Umbilical cord (tissue), 2 donors: ENCODE results near the gene UGT1A9. TPM values are rescaled to one million over a fixed set of nuclear protein-coding genes. Genes with fewer than 3 reads are reported as not detected.
"Not testable (repeated sequence)": the region's sequence is repeated elsewhere in the genome, so short reads cannot be mapped to it uniquely, and the experiment has no call there.

Source experiments
- DNase-seq: peaks from one replicate; pipeline ENCODE4 v3.0.0-alpha.2; 2015; ENCODE audit warnings: low spot score
- total RNA-seq: library from RNA; depleted of rRNA; stranded (reverse); fragments of >200 nt; gene quantifications from one replicate; pipeline ENCODE4 v1.2.3, GENCODE V29; 2014; ENCODE audit warnings: low replicate concordance; ENCODE audit not compliant: insufficient read depth

The UGT1A9 gene
- total RNA-seq, 1 donor from 2014 or later, result 0.48 TPM

DNA sequence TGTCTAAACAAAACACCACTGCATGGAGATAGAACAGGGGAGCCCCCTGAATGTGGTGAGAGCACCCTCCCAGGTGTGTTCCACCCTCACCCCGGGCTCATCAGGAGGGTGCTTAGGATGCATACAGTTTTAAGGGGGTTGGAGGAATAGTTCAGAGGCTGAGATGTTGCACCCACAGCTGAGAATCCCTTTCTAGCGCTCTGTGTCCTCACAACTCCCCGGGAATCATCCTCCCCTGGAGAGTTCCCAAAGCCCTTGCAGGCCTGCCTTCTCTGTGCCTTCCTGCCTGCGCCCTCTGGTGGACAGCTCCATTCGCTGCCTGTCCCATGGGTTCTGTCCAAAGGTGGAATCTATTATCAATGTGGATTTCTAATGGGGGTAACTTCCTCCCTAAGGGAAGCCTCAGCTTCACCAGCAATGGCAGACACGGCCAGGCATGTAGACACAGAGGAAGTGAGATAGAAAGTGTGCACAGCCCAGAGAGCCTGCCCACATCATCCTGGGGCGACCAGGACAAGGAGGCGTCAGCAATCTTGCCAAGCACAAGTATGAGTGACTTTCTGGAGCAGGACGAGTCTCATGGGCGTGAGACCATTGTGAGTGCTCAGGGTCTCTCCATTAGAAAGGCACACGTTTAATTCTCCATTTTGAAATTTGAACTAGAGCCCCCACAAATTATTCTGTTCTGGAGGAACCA lies 39.8 kb downstream of the UGT1A9 start:
- DNase-seq, result peak; percentile 79

- DNase-seq, result no peak
These were observed 41.0 kb downstream of the UGT1A9 start, which contains the start of gene UGT1A5 for GRCh38 chr2:233712611-233713261. Gene UGT1A5, plus strand, starts transcription at chr2:233712907. Its CDS starts 85 bp downstream, at chr2:233712992.

GRCh38 chr2:233713262-233713615 lies 41.5 kb downstream of the UGT1A9 start:
- DNase-seq, result no peak

GRCh38 chr2:233714121-233714520 lies 42.4 kb downstream of the UGT1A9 start:
- no peak for DNase-seq

- no peak for DNase-seq
These were observed 46.9 kb downstream of the UGT1A9 start, which contains the start of gene UGT1A4 for GRCh38 chr2:233718552-233718951. Gene UGT1A4, plus strand, starts transcription at chr2:233718736. Its CDS starts 85 bp downstream, at chr2:233718821.

DNA sequence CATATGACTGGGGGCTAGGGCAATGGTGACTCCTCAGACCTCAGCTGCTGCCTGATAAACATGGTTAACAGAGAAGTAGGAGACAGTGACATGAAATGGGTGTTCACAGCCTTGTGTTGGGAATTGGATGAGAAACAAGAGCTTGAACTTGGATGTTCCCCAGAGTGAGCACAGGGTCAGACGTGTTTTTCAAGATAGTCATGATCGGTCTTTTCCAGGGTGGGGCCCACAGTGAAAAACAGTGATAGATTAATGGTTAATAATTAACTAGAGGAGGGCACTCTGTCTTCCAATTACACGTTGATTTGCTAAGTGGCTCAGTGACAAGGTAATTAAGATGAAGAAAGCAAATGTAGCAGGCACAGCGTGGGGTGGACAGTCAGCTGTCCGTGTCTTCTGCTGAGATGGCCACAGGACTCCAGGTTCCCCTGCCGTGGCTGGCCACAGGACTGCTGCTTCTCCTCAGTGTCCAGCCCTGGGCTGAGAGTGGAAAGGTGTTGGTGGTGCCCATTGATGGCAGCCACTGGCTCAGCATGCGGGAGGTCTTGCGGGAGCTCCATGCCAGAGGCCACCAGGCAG lies 57.1 kb downstream of the UGT1A9 start, which contains the start of gene UGT1A3:
UGT1A3 (plus strand) TSS at position 320 of the 579 bp plus-strand sequence; CDS start at position 405, 85 bp downstream.
- DNase-seq, result no peak

DNA sequence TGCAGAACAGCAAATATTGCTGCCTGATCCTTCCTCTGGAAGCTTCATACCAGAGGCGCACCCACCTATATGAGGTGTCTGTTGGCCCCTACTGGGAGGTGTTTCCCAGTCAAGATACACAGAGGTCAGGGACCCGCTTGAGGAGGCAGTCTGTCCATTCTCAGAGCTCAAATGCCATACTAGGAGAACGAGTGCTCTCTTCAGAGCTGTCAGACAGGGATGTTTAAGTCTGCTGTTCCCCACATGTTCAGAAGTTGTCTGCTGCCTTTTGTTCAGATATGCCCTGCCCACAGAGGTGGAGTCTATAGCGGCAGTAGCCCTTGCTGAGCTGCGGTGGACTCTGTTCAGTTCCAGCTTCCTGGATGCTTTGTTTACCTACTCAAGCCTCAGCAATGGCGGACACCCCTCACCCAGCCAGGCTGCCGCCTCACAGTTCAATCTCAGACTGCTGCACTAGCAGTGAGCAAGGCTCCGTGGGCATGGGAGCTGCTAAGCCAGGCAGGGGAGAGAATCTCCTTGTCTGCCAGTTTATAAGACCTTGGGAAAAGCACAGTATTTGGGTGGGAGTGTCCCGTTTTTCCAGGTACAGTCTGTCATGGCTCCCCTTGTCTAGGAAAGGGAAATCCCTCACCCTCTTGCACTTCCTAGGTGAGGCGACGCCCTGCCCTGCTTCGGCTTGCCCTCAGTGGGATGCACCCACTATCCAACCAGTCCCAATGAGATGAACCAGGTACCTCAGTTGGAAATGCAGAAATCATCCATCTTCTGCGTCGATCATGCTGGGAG lies 65.4 kb downstream of the UGT1A9 start:
- not testable (repeated sequence) for DNase-seq

DNA sequence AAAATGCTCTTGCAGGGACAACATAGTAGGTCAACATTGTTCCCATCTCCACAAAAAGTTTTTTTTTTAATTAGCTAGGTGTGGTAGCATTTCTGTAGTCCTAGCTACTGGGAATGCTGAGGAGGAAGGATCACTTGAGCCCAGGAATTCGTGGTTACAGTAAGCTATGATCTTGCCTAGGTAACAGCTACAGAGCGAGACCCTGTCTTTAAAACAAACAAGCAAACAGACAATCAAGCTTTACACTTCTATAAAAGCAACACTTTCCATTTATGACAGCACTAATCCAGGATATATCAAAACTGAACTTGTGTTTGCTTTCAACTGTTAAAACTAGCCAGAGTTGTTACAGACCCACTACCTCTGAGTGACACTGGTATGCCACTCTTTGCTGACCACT lies 69.2 kb downstream of the UGT1A9 start:
- no peak for DNase-seq

DNA sequence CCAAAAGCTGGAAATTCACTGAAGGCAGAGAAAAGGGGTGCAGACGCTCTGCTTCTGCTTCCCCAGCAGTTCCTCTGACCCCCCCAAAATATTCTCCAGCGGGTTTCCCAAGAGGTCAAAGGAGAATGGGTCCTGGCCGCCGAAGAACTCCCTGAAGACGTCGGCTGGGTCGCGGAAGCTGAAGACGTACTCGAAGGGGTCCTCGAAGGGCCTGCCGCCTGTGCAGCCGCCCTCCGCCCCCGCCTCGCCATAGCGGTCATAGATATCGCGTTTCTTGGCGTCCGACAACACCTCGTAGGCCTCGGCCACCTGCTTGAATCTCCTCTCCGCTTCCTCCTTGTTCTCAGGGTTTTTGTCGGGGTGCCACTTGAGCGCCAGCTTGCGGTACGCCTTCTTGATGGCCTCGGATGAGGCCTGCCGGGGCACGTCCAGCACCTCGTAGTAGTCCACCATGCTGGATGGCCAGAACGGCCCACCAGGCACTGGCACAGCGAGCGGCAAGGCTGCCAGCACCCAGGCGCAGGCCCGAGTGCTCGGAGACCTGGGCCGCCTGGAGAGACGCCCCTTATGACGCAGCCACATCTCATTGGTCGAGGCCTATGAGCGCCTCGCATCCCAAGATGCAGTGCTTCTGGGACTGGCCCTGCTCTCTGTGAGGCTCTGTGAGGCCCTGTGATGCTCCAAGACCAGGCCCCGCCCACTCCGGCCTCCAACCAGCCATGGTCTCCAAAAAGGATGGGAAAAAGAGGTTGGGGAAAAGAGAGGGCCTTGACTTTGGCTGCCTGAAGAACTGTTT lies 72.0 kb downstream of the UGT1A9 start:
- no peak for DNase-seq

DNA sequence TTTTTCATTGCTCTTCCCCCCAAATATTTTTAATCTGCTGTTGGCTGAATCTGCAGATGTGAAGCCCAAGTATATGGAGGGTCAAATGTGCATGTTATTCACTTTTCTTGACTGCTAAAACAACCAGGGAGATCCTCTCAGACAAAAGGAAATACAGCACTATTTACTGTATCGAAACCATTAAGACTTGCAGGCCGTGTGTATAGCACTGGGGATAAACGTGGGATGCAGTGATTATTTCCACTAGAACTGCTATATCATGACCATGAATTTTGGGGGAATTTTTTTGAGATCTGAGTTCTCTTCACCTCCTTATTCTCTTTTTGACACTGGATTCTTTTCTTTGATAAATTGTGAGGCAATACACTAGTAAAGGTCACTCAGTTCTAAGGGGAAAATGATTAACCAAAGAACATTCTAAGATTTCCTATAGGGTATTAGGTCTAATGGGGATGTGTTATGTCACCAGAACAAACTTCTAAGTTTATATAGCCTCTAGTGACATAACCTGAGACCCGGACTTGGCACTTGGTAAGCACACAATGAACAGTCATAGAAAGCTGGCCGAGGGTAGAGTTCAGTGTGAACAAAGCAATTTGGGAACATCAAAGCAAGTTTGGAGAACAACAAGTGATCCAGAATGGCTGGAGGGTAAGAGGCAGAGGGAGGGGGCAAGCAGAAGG lies 73.5 kb downstream of the UGT1A9 start:
- DNase-seq, result no peak

- DNase-seq, result not testable (repeated sequence)
These were observed 74.1 kb downstream of the UGT1A9 start for GRCh38 chr2:233745838-233746237.

GRCh38 chr2:233746475-233747282 lies 75.0 kb downstream of the UGT1A9 start:
- no peak for DNase-seq

DNA sequence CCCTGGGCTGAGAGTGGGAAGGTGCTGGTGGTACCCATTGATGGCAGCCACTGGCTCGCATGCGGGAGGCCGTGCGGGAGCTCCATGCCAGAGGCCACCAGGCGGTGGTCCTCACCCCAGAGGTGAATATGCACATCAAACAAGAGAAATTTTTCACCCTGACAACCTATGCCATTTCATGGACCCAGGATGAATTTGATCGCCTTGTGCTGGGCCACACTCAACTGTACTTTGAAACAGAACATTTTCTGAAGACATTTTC lies 75.5 kb downstream of the UGT1A9 start:
- no peak for DNase-seq

DNA sequence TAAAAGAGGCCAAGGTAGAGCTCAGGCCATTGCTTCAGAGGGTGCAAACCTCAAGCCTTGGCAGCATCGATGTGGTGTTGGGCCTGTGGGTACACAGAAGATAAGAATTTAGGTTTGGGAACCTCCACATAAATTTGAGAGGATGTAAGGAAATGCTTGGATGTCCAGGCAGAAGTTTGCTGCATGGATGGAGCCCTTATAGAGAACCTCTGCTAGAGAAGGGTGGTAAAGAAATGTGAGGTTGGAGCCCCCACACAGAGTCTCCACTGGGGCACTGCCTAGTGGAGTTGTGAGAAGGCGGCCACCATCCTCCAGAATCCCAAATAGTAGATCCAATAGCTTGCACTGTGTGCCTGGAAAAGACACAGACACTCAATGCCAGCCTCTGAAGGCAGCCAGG lies 79.0 kb downstream of the UGT1A9 start:
- DNase-seq, result not testable (repeated sequence)

- DNase-seq, result not testable (repeated sequence)
These were observed 79.7 kb downstream of the UGT1A9 start for GRCh38 chr2:233751212-233752009.

GRCh38 chr2:233754872-233755611 lies 83.3 kb downstream of the UGT1A9 start:
- no peak for DNase-seq

DNA sequence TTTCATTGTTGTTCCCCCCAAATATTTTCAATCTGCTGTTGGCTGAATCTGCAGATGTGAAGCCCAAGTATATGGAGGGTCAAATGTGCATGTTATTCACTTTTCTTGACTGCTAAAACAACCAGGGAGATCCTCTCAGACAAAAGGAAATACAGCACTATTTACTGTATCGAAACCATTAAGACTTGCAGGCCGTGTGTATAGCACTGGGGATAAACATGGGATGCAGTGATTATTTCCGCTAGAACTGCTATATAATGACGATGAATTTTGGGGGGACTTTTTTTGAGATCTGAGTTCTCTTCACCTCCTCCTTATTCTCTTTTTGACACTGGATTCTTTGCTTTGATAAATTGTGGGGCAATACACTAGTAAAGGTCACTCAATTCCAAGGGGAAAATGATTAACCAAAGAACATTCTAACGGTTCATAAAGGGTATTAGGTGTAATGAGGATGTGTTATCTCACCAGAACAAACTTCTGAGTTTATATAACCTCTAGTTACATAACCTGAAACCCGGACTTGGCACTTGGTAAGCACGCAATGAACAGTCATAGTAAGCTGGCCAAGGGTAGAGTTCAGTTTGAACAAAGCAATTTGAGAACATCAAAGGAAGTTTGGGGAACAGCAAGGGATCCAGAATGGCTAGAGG lies 84.9 kb downstream of the UGT1A9 start:
- no peak for DNase-seq

GRCh38 chr2:233758141-233758540 lies 86.4 kb downstream of the UGT1A9 start:
- no peak for DNase-seq
